ENCODE measurements around the gene SLC1A2. TPM values are rescaled to one million over a fixed set of nuclear protein-coding genes. Genes with fewer than 3 reads are reported as not detected.

SLC1A2 gene
- total and polyA plus RNA-seq, 2 of the 4 experiments (the other 2 are of a cell fraction) = 0.15 to 0.54 TPM

GRCh38 chr11:35255514-35255913 is 163.8 kb downstream of the SLC1A2 start:
- no peak for ATAC-seq (ENCODE audit: low read depth)
- CTCF ChIA-PET = no interaction called here

More at GRCh38 chr11:35255514-35255913, 163.8 kb downstream of the SLC1A2 start:
- POLR2A ChIA-PET (ENCODE audit: unreplicated experiment) = no interaction called here
- no peak overlapping the region for H4K5ac ChIP-seq (ENCODE audit: low read depth, low read length)
- no peak overlapping the region for H3K4me3 ChIP-seq (ENCODE audit: insufficient read depth, low read depth, low read length)
- no peak overlapping the region for H4K8ac ChIP-seq (ENCODE audit: low read depth in 2 of 2, low read length in 2 of 2)
- TF ChIP-seq SMC3 (IDR thresholded peaks at IDR 0.05; ENCODE audit: low read depth, low read length) (no peak), CEBPB (IDR thresholded peaks at IDR 0.05; ENCODE audit: low read depth, low read length) (peak; percentile 51)
- H2AFZ ChIP-seq (replicated peaks; ENCODE audit: low read length, poor library complexity) = no peak overlapping the region
- in situ Hi-C loops (cut with MboI; ENCODE audit: low sequenced_read_pairs) = loop anchor here (10.0 kb wide), 1 partner anchor 59 kb away; no protein-coding TSS in a partner anchor
- no peaks in the 10 kb centered on the region for H3K79me1 ChIP-seq (ENCODE audit: low read depth in 1 of 2, low read length in 2 of 2)
- peaks cover 8% of the 10 kb centered on the region; the same call in 1 of the 2 replicates for H3K9me1 ChIP-seq (ENCODE audit: insufficient read depth, low read length)
- H3K18ac ChIP-seq (ENCODE audit: low read depth, low read length) = no peak overlapping the region; the same call in 1 of the 2 replicates
- H3K9me3 ChIP-seq (ENCODE audit: control insufficient read depth, insufficient read depth, low read length) = no peaks in the 10 kb centered on the region
- intact Hi-C loops (cut with micrococcal nuclease) = no loop called here
- no peaks in the 10 kb centered on the region; the same call in 1 of the 2 replicates for H3K36me3 ChIP-seq (ENCODE audit: control insufficient read depth, insufficient read depth, low read length)
- no peak overlapping the region for H2BK120ac ChIP-seq (ENCODE audit: low read depth, low read length)
- WGBS, 2 experiments (ENCODE audit: extremely low coverage in 2 of 2, insufficient read length in 1 of 2) = no CpG with 5 or more reads among the region's 2 CpGs
- no peak overlapping the region for H3K27ac ChIP-seq (ENCODE audit: insufficient read depth, low read length)
- no peak overlapping the region for H3K9ac ChIP-seq (ENCODE audit: low read depth, low read length)
- peaks cover 14% of the 10 kb centered on the region for H3K4me1 ChIP-seq (ENCODE audit: control insufficient read depth, insufficient read depth, low read length)
- DNase-seq = no peak
- H2BK15ac ChIP-seq (ENCODE audit: low read depth, low read length) = no peak overlapping the region; the same call in 2 of the 3 replicates
- H3K23ac ChIP-seq (ENCODE audit: low read depth, low read length) = no peak overlapping the region
- no peak overlapping the region for H2AK9ac ChIP-seq (replicated peaks; ENCODE audit: low read depth, low read length, poor library complexity)
- H2BK5ac ChIP-seq (ENCODE audit: low read depth, low read length, poor library complexity, severe bottlenecking) = no peak overlapping the region
- no peak overlapping the region for H2BK20ac ChIP-seq (ENCODE audit: low read depth, low read length)
- dilution Hi-C loops (cut with HindIII; ENCODE audit: low sequenced_read_pairs, unreplicated experiment) = no loop called here
- no peak overlapping the region for H3K4ac ChIP-seq (ENCODE audit: low read depth, low read length)
- H3K14ac ChIP-seq (replicated peaks; ENCODE audit: low read depth, low read length) = no peak overlapping the region
- no peak overlapping the region for H2AK5ac ChIP-seq (ENCODE audit: low read depth, low read length)
- H4K91ac ChIP-seq (ENCODE audit: insufficient read depth, low read depth, low read length) = no peak overlapping the region
- no peak overlapping the region for H3K56ac ChIP-seq (ENCODE audit: extremely low read depth, insufficient read depth, low read length)
- H3K27me3 ChIP-seq (ENCODE audit: control insufficient read depth, insufficient read depth, low read length) = no peaks in the 10 kb centered on the region
- H4K20me1 ChIP-seq (ENCODE audit: insufficient read depth, low read length) = no peaks in the 10 kb centered on the region
- BruUV-seq (replicated peaks) = no TSS peak
- no peak overlapping the region for H3K4me2 ChIP-seq (ENCODE audit: low read depth, low read length)

All from IMR-90 (cell line).